Measurements from ENCODE around the gene ARMCX5.
A peak's percentile ranks its signal among the peaks of the same experiment; 100 is the strongest.

Gene ARMCX5

GRCh38 chrX:102599084-102599950 is at the start of gene ARMCX5:
Gene ARMCX5, plus strand, starts transcription at chrX:102599515. Its CDS starts 2,627 bp downstream, at chrX:102602142.
- peak; percentile 71 to 73 for DNase-seq

DNA sequence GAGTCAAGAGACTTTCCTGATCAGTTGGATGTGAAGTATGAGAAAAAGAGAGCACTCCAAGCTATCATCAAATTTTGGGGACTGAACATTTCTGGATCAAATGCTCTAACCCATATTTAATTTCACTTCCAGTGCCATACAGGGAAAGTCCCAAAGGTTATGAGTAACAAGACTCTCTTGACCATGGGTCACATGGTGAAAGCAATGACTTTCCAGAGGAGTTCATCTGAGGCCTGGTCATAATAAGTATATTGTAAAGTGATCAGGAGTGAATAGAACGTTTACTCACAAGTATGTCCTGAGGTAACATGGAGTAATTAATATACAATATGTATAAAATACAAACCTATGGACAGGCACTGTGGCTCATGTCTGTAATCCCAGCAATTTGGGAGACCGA is 40.7 kb upstream of the ARMCX5 start:
- DNase-seq = no peak

DNA sequence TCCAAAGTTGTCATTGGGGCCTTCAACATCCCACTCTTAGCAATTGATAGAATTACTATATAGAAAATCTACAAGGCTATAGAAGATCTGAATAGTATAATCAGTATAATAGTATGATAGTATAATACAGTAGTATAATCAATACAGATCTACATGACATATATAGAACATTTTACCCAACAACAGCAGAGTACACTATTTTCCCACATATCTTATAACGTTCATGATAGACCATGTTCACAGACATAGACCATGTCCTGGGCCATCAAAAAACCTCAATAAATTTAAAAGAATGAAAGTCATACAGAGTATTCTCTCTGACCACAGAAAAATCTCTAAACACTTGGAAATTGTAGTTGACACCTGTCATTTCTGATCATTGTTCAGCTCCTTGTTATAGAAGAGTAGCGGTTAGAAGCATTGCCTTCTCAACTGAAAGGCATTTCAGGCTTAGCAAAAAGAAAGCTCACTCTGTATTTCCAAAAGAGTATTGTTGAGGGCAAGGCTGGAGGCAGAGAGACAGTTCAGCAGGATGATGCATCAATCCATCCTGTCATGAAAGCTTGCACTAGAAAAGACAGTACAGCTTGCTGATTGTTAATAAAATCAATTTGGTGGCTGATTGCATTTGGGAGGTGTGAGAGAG is 38.8 kb upstream of the ARMCX5 start:
- DNase-seq = no peak

DNA sequence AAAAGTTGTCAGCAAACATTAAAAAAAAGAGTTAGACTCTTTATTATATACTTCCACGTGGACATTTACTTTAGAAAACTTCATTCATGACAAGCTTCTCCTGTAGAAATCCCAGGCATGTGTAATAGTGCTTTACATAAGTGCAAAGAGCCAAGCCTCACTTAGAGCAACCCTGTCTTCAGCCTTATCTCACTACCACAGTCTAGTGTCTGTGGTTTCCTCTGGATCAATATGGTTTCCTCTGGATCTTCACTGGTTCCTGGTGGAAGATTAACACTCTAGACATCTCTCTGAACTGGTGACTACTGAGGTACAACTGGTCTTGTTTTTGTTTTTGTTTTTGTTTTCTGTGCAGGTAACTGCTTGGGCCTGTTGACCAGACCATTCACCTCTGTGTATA is 18.4 kb upstream of the ARMCX5 start:
- no peak for DNase-seq

GRCh38 chrX:102593367-102593766 is 5.9 kb upstream of the ARMCX5 start:
- no peak for DNase-seq

DNA sequence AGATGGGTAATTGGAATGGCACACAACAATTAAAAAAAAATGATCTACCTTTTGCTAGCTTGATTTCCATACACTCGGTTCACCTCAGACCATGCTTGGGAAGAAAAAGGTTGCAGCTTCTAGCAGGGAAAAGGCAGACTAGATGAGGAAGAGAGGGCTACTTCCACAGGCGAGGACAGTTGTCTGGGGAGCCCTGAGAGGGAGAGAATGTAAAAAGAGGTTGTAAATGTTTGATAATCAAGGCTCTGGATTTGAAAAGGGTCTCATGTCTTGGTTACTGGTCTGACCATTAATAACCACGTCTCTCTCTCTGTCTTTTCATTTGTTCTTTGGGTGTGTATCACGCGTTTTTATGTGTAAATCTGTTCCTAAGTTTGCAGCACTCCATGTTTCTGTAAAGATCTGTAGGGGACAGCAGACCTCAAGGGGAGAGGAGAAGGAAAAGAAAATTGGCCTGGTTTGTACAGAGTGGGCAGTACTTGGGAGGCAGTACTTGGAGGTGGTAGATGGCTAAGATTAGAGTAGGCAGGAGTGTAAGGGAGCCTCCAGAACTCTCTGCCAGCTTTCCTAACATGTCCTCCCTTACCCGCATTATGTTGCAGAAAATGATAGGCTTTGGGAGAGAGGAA is 750 bp downstream of the ARMCX5 start:
- DNase-seq = no peak

DNA sequence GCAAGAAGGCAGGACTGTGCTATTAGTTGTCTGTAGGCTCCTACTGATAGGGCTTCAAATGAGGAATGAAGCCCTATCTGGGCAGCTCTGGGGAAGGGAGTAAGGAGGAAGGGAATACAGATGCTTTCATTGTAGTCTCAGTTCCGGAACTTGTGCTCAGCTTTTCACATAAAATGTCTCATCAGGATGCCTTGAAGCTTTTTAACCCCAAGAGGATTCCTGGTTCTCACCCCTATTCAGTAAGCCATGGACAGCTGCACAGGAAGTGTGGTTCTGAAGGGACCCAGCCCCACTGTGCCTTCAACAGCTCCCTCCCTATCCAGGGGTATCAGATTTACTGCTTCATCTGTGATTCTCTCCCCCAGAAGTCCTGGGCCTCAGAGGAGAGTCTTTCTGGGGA is 5.0 kb downstream of the ARMCX5 start:
- DNase-seq = no peak

GRCh38 chrX:102606115-102606514 is 6.8 kb downstream of the ARMCX5 start:
- no peak for DNase-seq

DNA sequence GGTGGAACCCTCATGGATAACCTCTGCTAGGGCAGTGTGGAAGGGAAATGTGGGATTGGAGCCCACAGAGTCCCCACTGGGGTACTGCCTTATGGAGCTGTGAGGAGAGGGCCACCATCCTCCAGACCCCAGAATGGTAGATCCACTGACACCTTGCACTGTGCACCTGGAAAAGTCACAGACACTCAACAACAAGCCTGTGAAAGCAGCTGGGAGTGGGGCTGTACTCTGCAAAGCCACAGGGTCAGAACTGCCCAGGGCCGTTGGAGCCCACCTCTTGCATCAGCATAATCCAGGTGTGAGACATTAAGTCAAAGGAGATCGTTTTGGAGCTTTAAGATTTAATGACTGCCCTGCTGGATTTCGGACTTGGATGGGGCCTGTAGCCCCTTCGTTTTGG is 11.6 kb downstream of the ARMCX5 start:
- DNase-seq = no peak

GRCh38 chrX:102624105-102624504 is 24.8 kb downstream of the ARMCX5 start:
- DNase-seq = no peak

GRCh38 chrX:102627640-102628039 is 28.3 kb downstream of the ARMCX5 start:
- DNase-seq = no peak

GRCh38 chrX:102637561-102637960 is 38.2 kb downstream of the ARMCX5 start:
- DNase-seq = no peak

DNA sequence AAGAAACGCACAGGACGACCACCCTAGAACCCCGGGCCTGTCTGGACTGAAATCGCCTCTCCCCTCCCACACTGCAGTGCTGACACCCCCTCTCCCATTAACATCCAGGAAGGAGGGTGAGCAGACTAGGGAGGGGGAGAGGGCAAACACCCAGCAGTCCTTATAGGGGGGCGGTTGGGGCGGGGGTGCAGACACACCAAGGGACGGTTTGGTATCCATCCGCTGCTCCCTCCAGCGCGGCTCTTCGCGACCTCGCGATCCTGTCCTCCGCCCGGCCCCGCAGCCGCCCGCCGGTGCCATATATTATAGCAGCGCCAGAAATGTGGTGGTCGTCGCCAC is 51.6 kb downstream of the ARMCX5 start:
- DNase-seq = no peak

DNA sequence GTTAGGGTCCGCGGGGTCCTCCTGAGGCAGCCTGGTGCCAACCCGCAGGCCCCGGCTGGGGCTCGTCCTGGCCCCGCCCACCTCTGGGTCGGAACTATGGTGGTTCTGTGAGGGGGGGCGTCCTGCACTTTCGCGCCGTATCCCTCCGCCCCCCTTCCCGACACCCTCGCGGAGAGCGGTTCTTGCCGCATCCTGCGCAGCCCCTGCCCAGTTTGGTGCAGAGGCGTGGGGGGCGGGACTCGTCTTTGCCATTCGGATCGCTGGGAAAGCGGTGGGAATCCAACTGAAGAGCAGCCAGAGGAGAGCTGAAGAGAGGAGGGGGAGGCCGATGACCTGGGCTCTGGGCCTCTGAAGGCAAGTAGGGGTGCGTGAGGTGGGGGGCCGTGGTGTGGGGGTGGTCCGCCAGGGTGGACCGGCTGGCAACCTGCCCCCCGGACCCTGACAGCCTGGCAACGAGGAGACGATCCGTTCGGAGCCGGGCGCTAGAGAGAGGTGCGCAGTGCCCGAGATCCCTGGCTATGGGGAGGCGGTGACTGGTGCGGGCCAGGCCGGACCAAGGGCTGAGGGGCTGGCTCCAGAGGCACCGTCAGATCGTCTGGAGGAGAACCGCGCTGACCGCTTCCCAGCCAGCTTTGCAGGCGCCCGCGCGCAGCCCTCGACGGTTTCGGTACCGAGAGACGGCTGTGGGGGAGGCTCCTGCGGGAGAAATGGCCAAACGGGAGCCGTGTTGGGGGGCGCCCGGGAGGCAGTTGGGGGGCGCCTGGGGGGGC is 52.1 kb downstream of the ARMCX5 start, which contains the start of gene GPRASP1:
GPRASP1 (plus strand) TSS at position 242 of the 770 bp plus-strand sequence. CDS start 2,431 bp downstream, outside the sequence.
- no peak for DNase-seq

DNA sequence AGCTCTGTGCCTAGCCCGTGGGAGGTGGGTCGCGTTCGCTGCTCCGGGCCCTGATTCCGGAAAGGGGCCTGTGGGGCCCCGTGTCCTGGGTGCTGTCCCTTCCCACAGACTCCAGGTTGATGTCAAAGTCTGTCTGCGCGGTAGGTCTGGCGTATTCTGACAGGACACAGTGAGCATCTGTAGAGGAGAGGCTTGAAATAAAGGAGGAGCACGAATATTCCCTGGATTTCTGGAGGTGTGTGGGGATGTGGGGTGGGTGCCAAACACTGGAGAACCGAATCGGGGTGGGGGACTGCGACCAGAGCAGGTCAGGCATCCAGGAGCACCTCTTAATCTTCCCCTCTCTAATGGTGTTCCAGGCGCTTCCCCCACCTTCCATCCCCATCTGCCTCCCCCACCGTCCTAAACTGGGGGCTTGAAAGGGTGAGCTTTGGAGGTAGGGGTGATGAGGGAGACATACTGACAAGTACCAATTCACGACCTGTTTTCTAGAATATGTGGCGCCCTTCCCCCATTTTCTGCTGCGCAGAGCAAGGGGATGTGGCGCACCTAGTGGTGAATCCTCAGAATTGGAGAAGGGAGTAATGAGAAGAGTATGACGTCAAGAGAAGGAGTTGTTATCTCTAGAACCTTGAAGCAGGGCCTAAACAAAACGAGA is 52.8 kb downstream of the ARMCX5 start:
- DNase-seq = no peak

All from NCI-H187 (cell line).